GM10266 (cell line): ENCODE results near the gene CNPY1.

ENCODE experiments used
- DNase-seq: peaks from one replicate; pipeline ENCODE4 v3.0.0; 2012; ENCODE audit errors: extremely low spot score
- CTCF ChIP-seq: IDR thresholded peaks from 2 replicates; pipeline ENCODE4 v1.5.1; 2012; ENCODE audit warnings: mild to moderate bottlenecking, low read depth; ENCODE audit not compliant: control insufficient read depth, insufficient read depth; ENCODE audit errors: missing control alignments

CNPY1 gene

GRCh38 chr7:155487509-155488482 is 58.6 kb downstream of the CNPY1 start:
- no peak for TF ChIP-seq CTCF
- DNase-seq = no peak

GRCh38 chr7:155486783-155487508 is 59.4 kb downstream of the CNPY1 start:
- no peak for TF ChIP-seq CTCF
- no peak for DNase-seq

GRCh38 chr7:155484483-155485399 is 61.6 kb downstream of the CNPY1 start:
- TF ChIP-seq CTCF = no peak
- no peak for DNase-seq

- no peak for TF ChIP-seq CTCF
- DNase-seq = no peak
Measured at GRCh38 chr7:155483868-155484325, 62.5 kb downstream of the CNPY1 start.

GRCh38 chr7:155483245-155483644 is 63.1 kb downstream of the CNPY1 start:
- DNase-seq = no peak

More at GRCh38 chr7:155483245-155483644, 63.1 kb downstream of the CNPY1 start:
- TF ChIP-seq CTCF = no peak
